HepG2 (cell line): ENCODE data around the gene KAZN. TPM values are rescaled to one million over a fixed set of nuclear protein-coding genes. Genes with fewer than 3 reads are reported as not detected.
A peak's percentile ranks its signal among the peaks of the same experiment; 100 is the strongest.

ENCODE experiments used
- BCL3 ChIP-seq: sonication (generic); formaldehyde crosslinking; IDR thresholded peaks from 2 replicates; pipeline ENCODE4 v1.5.1; 2020; ENCODE audit warnings: mild to moderate bottlenecking, missing genetic modification reagents, moderate library complexity
- HNRNPK ChIP-seq: fragments of 200-400 bp; formaldehyde crosslinking; IDR thresholded peaks from 2 replicates; pipeline ENCODE4 v1.6.1; 2018; ENCODE audit warnings: low read length, low read depth, moderate library complexity, mild to moderate bottlenecking; ENCODE audit not compliant: poor library complexity, severe bottlenecking
- HOXA7 ChIP-seq: sonication (generic); formaldehyde crosslinking; IDR thresholded peaks from 2 replicates; pipeline ENCODE4 v1.8.1; 2022; ENCODE audit warnings: mild to moderate bottlenecking, missing genetic modification reagents, moderate library complexity
- KLF12 ChIP-seq: sonication (generic); formaldehyde crosslinking; IDR thresholded peaks from 2 replicates; pipeline ENCODE4 v1.4.0; 2020; ENCODE audit warnings: missing genetic modification reagents, borderline replicate concordance
- MAFF ChIP-seq: IDR thresholded peaks from 2 replicates; pipeline ENCODE4 v1.6.1; 2011; ENCODE audit warnings: low read depth, low read length, improper control_type of control experiment
- MEIS2 ChIP-seq: sonication (generic); formaldehyde crosslinking; IDR thresholded peaks from 2 replicates; pipeline ENCODE4 v1.9.0; 2021; ENCODE audit warnings: mild to moderate bottlenecking, missing genetic modification reagents
- MYPOP ChIP-seq: sonication (generic); formaldehyde crosslinking; IDR thresholded peaks from 2 replicates; pipeline ENCODE4 v1.8.1; 2023; ENCODE audit warnings: mild to moderate bottlenecking, moderate library complexity, missing genetic modification reagents
- PHB2 ChIP-seq: fragments of 450-650 bp; IDR thresholded peaks from 2 replicates; pipeline ENCODE4 v1.6.1; 2018; ENCODE audit not compliant: partially characterized antibody
- PITX1 ChIP-seq: sonication (generic); formaldehyde crosslinking; IDR thresholded peaks from 2 replicates; pipeline ENCODE4 v1.5.1; 2020; ENCODE audit warnings: mild to moderate bottlenecking, missing genetic modification reagents
- RFX3 ChIP-seq: IDR thresholded peaks from 2 replicates; pipeline ENCODE4 v1.6.1; 2016; ENCODE audit warnings: missing biosample characterization, missing genetic modification reagents
- SNAPC2 ChIP-seq: sonication (generic); formaldehyde crosslinking; IDR thresholded peaks from 2 replicates; pipeline ENCODE4 v1.8.1; 2022; ENCODE audit warnings: mild to moderate bottlenecking, missing genetic modification reagents
- SP140L ChIP-seq: sonication (generic); formaldehyde crosslinking; IDR thresholded peaks from 2 replicates; pipeline ENCODE4 v1.4.0; 2020; ENCODE audit warnings: missing genetic modification reagents, borderline replicate concordance
- TGIF2 ChIP-seq: IDR thresholded peaks from 2 replicates; pipeline ENCODE4 v1.6.1; 2016; ENCODE audit warnings: control low read depth, missing compliant biosample characterization
- TSC22D2 ChIP-seq: sonication (generic); formaldehyde crosslinking; IDR thresholded peaks from 2 replicates; pipeline ENCODE4 v1.5.1; 2020; ENCODE audit warnings: missing genetic modification reagents, mild to moderate bottlenecking, borderline replicate concordance
- ZFP1 ChIP-seq: IDR thresholded peaks from 2 replicates; pipeline ENCODE4 v1.6.1; 2016
- ZFP36L1 ChIP-seq: sonication (generic); formaldehyde crosslinking; IDR thresholded peaks from 2 replicates; pipeline ENCODE4 v1.8.0; 2022; ENCODE audit warnings: mild to moderate bottlenecking, missing genetic modification reagents, moderate library complexity
- ZNF274 ChIP-seq: sonication (generic); formaldehyde crosslinking; IDR thresholded peaks from 2 replicates; pipeline ENCODE4 v1.5.1; 2020; ENCODE audit warnings: mild to moderate bottlenecking, missing genetic modification reagents
- ZNF3 ChIP-seq: IDR thresholded peaks from 2 replicates; pipeline ENCODE4 v1.7.0; 2017; ENCODE audit warnings: inconsistent platforms
- ZNF460 ChIP-seq: sonication (generic); formaldehyde crosslinking; IDR thresholded peaks from 2 replicates; pipeline ENCODE4 v1.5.1; 2020; ENCODE audit warnings: missing genetic modification reagents, mild to moderate bottlenecking, borderline replicate concordance
- ZNF547 ChIP-seq: sonication (generic); formaldehyde crosslinking; IDR thresholded peaks from 2 replicates; pipeline ENCODE4 v1.5.1; 2020; ENCODE audit warnings: mild to moderate bottlenecking, missing genetic modification reagents
- ZNF564 ChIP-seq: sonication (generic); formaldehyde crosslinking; IDR thresholded peaks from 2 replicates; pipeline ENCODE4 v1.8.1; 2023; ENCODE audit warnings: mild to moderate bottlenecking, missing genetic modification reagents
- ZNF709 ChIP-seq: sonication (generic); formaldehyde crosslinking; IDR thresholded peaks from 2 replicates; pipeline ENCODE4 v1.5.0; 2020; ENCODE audit warnings: mild to moderate bottlenecking, missing genetic modification reagents
- ZNF782 ChIP-seq: sonication (generic); formaldehyde crosslinking; IDR thresholded peaks from 2 replicates; pipeline ENCODE4 v1.4.0; 2020; ENCODE audit warnings: missing genetic modification reagents, mild to moderate bottlenecking, borderline replicate concordance
- ZNF883 ChIP-seq: sonication (generic); formaldehyde crosslinking; IDR thresholded peaks from 2 replicates; pipeline ENCODE4 v1.5.1; 2020; ENCODE audit warnings: mild to moderate bottlenecking, missing genetic modification reagents; ENCODE audit errors: not compliant biosample characterization
- ZSCAN29 ChIP-seq: sonication (generic); formaldehyde crosslinking; conservative IDR thresholded peaks from 2 replicates; pipeline ENCODE4 v1.4.0; 2020; ENCODE audit warnings: mild to moderate bottlenecking, missing genetic modification reagents
- ZSCAN31 ChIP-seq: sonication (generic); formaldehyde crosslinking; IDR thresholded peaks from 2 replicates; pipeline ENCODE4 v1.5.0; 2020; ENCODE audit warnings: low read depth, mild to moderate bottlenecking, missing genetic modification reagents
- polyA plus RNA-seq, 8 experiments: library from polyadenylated mRNA; depleted of rRNA in 3 of 8; stranded (reverse) in 7 of 8; unstranded in 1 of 8; fragments of >200 nt; fragmentation: Illumina TruSeq in 4 of 8; extraction: Trizol in 4 of 8; gene quantifications; 2 replicates each; pipeline versions ENCODE4 v1.2.1 to v1.2.3, GENCODE V29; 2011 to 2016; ENCODE audit warnings: low read depth in 4 of 8, missing spikeins in 1 of 8, mixed read lengths in 1 of 8; ENCODE audit not compliant: insufficient read depth in 1 of 8
- total RNA-seq, 5 experiments: library from RNA; depleted of rRNA; stranded (reverse); fragments of >200 nt; fragmentation: Illumina TruSeq; extraction: Trizol; gene quantifications; 2 replicates each; pipeline ENCODE4 v1.2.3, GENCODE V29; 2016; ENCODE audit warnings: low read depth in 1 of 5

KAZN gene
- total and polyA plus RNA-seq, 2 of the 13 experiments (the other 11 are each of a cell fraction or from before 2014, with no cell fraction given) = 10.4 to 13.5 TPM

GRCh38 chr1:14922942-14923726 lies 324.6 kb downstream of the KAZN start (continued):
- TF ChIP-seq MYPOP (CRISPR knock-in tag) = no peak
- peak; percentile 60 for TF ChIP-seq ZNF883 (CRISPR knock-in tag)
- TF ChIP-seq BCL3 (CRISPR knock-in tag) = 0 out of 2 replicates have a peak, but pooled peaks have one; percentile 59
- no peak for TF ChIP-seq ZSCAN31 (CRISPR knock-in tag)
- TF ChIP-seq ZFP1 (CRISPR knock-in tag) = no peak
- TF ChIP-seq SP140L (CRISPR knock-in tag) = no peak
- TF ChIP-seq ZNF547 (CRISPR knock-in tag) = 0 out of 2 replicates have a peak, but pooled peaks have one; percentile 44
- no peak for TF ChIP-seq MAFF
- TF ChIP-seq ZNF3 (CRISPR knock-in tag) = no peak
- TF ChIP-seq ZSCAN29 (CRISPR knock-in tag) = no peak
- TF ChIP-seq ZNF709 = no peak
- TF ChIP-seq MEIS2 (CRISPR knock-in tag) = no peak
- TF ChIP-seq HNRNPK = no peak
- no peak for TF ChIP-seq TGIF2 (CRISPR knock-in tag)
- TF ChIP-seq PITX1 (CRISPR knock-in tag) = peak; percentile 35; the same call in 1 of the 2 replicates
- no peak for TF ChIP-seq RFX3
- no peak for TF ChIP-seq SNAPC2 (CRISPR knock-in tag)
- TF ChIP-seq KLF12 = no peak
- no peak for TF ChIP-seq ZFP36L1
- TF ChIP-seq TSC22D2 (CRISPR knock-in tag) = no peak
- TF ChIP-seq PHB2 = no peak
- 0 out of 2 replicates have a peak, but pooled peaks have one; percentile 72 for TF ChIP-seq ZNF274 (CRISPR knock-in tag)
- no peak for TF ChIP-seq HOXA7
- no peak for TF ChIP-seq ZNF460 (CRISPR knock-in tag)
- TF ChIP-seq ZNF564 (CRISPR knock-in tag) = no peak
- TF ChIP-seq ZNF782 (CRISPR knock-in tag) = 0 out of 2 replicates have a peak, but pooled peaks have one; percentile 35
